AG08396 (cell line): ENCODE data around the gene FAF2.
"Not testable (repeated sequence)": the region's sequence is repeated elsewhere in the genome, so short reads cannot be mapped to it uniquely, and the experiment has no call there.

Experiments used
- DNase-seq: peaks from one replicate; pipeline ENCODE4 v3.0.0; 2012; ENCODE audit warnings: low spot score, mixed read lengths

The FAF2 gene

GRCh38 chr5:176545388-176545736, 97.2 kb downstream of the FAF2 start:
- no peak for DNase-seq

GRCh38 chr5:176545737-176546509, 97.7 kb downstream of the FAF2 start:
- no peak for DNase-seq

GRCh38 chr5:176547802-176548201, 99.6 kb downstream of the FAF2 start:
- DNase-seq: no peak

GRCh38 chr5:176548967-176549444, 100.8 kb downstream of the FAF2 start, which contains the start of gene CDHR2:
CDHR2 (plus strand) TSS chr5:176549342; CDS start chr5:176565353, 16,011 bp downstream.
- DNase-seq: no peak

GRCh38 chr5:176549871-176550270, 101.7 kb downstream of the FAF2 start:
- no peak for DNase-seq

- DNase-seq: no peak
Measured at GRCh38 chr5:176550275-176550831, 102.2 kb downstream of the FAF2 start.

- DNase-seq: not testable (repeated sequence)
Measured at GRCh38 chr5:176550937-176551336, 102.8 kb downstream of the FAF2 start.

GRCh38 chr5:176552332-176552869, 104.2 kb downstream of the FAF2 start:
- DNase-seq: no peak

GRCh38 chr5:176553260-176554085, 105.3 kb downstream of the FAF2 start:
- DNase-seq: no peak

- DNase-seq: no peak
Measured at GRCh38 chr5:176557846-176558245, 109.7 kb downstream of the FAF2 start.
